OCI-LY1 (cell line): ENCODE measurements around the gene RAD51B.

Experiments
- H2AFZ ChIP-seq: fragments of 200-600 bp; sonication (generic), shearing (Covaris generic); 2 replicates; pipeline ENCODE4 v1.6.0; 2014; ENCODE audit warnings: antibody characterized with exemption, mild to moderate bottlenecking, low read length
- H3F3A ChIP-seq: fragments of 200-600 bp; sonication (generic), shearing (Covaris generic); 2 replicates; pipeline ENCODE4 v1.6.0; 2014; ENCODE audit warnings: mild to moderate bottlenecking, antibody characterized with exemption, low read length, moderate library complexity; ENCODE audit not compliant: insufficient read depth
- H3K27ac ChIP-seq: fragments of 200-600 bp; sonication (generic); 2 replicates; pipeline ENCODE4 v1.5.1; 2014; ENCODE audit warnings: low read length, mixed run types, mild to moderate bottlenecking, low read depth; ENCODE audit not compliant: poor library complexity, severe bottlenecking
- H3K27me3 ChIP-seq: fragments of 200-600 bp; sonication (generic); 2 replicates; pipeline ENCODE4 v1.6.0; 2014; ENCODE audit warnings: antibody characterized with exemption, mild to moderate bottlenecking, low read length, moderate library complexity; ENCODE audit not compliant: insufficient read depth
- H3K36me3 ChIP-seq: fragments of 200-600 bp; sonication (generic); 2 replicates; pipeline ENCODE4 v1.6.1; 2014; ENCODE audit warnings: mild to moderate bottlenecking, antibody characterized with exemption, low read length, moderate library complexity, mixed read lengths; ENCODE audit not compliant: insufficient read depth
- H3K4me1 ChIP-seq: fragments of 200-600 bp; sonication (generic); 2 replicates; pipeline ENCODE4 v1.5.1; 2014; ENCODE audit warnings: mild to moderate bottlenecking, low read length, moderate library complexity; ENCODE audit not compliant: insufficient read depth, severe bottlenecking
- H3K4me2 ChIP-seq: fragments of 200-600 bp; sonication (generic), shearing (Covaris generic); 2 replicates; pipeline ENCODE4 v1.6.1; 2014; ENCODE audit warnings: low read length
- H3K4me3 ChIP-seq: fragments of 200-600 bp; sonication (generic); 2 replicates; pipeline ENCODE4 v1.5.1; 2014; ENCODE audit warnings: low read length, low read depth, mild to moderate bottlenecking, mixed read lengths; ENCODE audit not compliant: poor library complexity, severe bottlenecking
- H3K79me2 ChIP-seq: fragments of 200-600 bp; shearing (Covaris generic); 2 replicates; pipeline ENCODE4 v1.6.1; 2016; ENCODE audit warnings: mixed run types, low read length, mixed read lengths; ENCODE audit not compliant: insufficient read depth
- H3K9ac ChIP-seq: fragments of 200-600 bp; sonication (generic), shearing (Covaris generic); 2 replicates; pipeline ENCODE4 v1.6.1; 2014; ENCODE audit warnings: mild to moderate bottlenecking, low read length, mixed read lengths
- H3K9me2 ChIP-seq: fragments of 200-600 bp; sonication (generic), shearing (Covaris generic); 2 replicates; pipeline ENCODE4 v1.6.1; 2014; ENCODE audit warnings: low read depth, mild to moderate bottlenecking, low read length, mixed read lengths
- H3K9me3 ChIP-seq: fragments of 200-600 bp; shearing (Covaris generic); 2 replicates; pipeline ENCODE4 v1.6.1; 2014; ENCODE audit warnings: low read length, mixed read lengths
- H4K20me1 ChIP-seq: fragments of 200-600 bp; sonication (generic), shearing (Covaris generic); 2 replicates; pipeline ENCODE4 v1.6.0; 2016; ENCODE audit warnings: mild to moderate bottlenecking, low read length; ENCODE audit not compliant: insufficient read depth
- CTCF ChIP-seq: fragments of 200-600 bp; sonication (generic), shearing (Covaris generic); IDR thresholded peaks from 2 replicates; pipeline ENCODE4 v1.5.1; 2017; ENCODE audit warnings: mild to moderate bottlenecking, antibody characterized with exemption, low read length, moderate library complexity, mixed read lengths
- EZH2 ChIP-seq: fragments of 200-600 bp; sonication (generic), shearing (Covaris generic); IDR thresholded peaks from 2 replicates; pipeline ENCODE4 v1.8.0; 2017; ENCODE audit warnings: borderline replicate concordance, mixed run types, mild to moderate bottlenecking, antibody characterized with exemption, low read length, moderate library complexity, mixed read lengths

Gene RAD51B

GRCh38 chr14:68513838-68514607, 694.4 kb downstream of the RAD51B start:
- Histone ChIP-seq H3K4me1 (peaks cover 15% of the 10 kb centered on the region), H3K27ac (peak overlapping the region; percentile 45), H3F3A (no peaks in the 10 kb centered on the region), H3K9ac (no peak overlapping the region), H3K27me3 (no peaks in the 10 kb centered on the region), H3K79me2 (no peaks in the 10 kb centered on the region), H2AFZ (peak overlapping the region; percentile 78), H3K4me2 (peak overlapping the region; percentile 38), H3K9me2 (no peaks in the 10 kb centered on the region), H4K20me1 (no peaks in the 10 kb centered on the region), H3K4me3 (no peak overlapping the region), H3K36me3 (no peaks in the 10 kb centered on the region), H3K9me3 (no peaks in the 10 kb centered on the region)
- no peak for TF ChIP-seq CTCF
- no peak for TF ChIP-seq EZH2

- peaks cover 15% of the 10 kb centered on the region for H3K4me1 ChIP-seq
- no peaks in the 10 kb centered on the region for H3K9me3 ChIP-seq
- H3K9ac ChIP-seq: no peak overlapping the region
- no peaks in the 10 kb centered on the region for H3K36me3 ChIP-seq
- no peak overlapping the region for H2AFZ ChIP-seq
- no peaks in the 10 kb centered on the region for H3F3A ChIP-seq
- H3K4me2 ChIP-seq: no peak overlapping the region
- H3K27ac ChIP-seq: no peak overlapping the region
- no peaks in the 10 kb centered on the region for H4K20me1 ChIP-seq
- TF ChIP-seq CTCF (no peak), EZH2 (no peak)
- no peak overlapping the region for H3K4me3 ChIP-seq
- no peaks in the 10 kb centered on the region for H3K79me2 ChIP-seq
- H3K27me3 ChIP-seq: no peaks in the 10 kb centered on the region
- H3K9me2 ChIP-seq: no peaks in the 10 kb centered on the region
These were observed 695.1 kb downstream of the RAD51B start for GRCh38 chr14:68514608-68515194.

- H3K36me3 ChIP-seq: no peaks in the 10 kb centered on the region
- H3F3A ChIP-seq: no peaks in the 10 kb centered on the region
- H3K9me2 ChIP-seq: no peaks in the 10 kb centered on the region
- no peak overlapping the region for H3K9ac ChIP-seq
- H3K9me3 ChIP-seq: no peaks in the 10 kb centered on the region
- no peaks in the 10 kb centered on the region for H3K79me2 ChIP-seq
- no peak overlapping the region for H2AFZ ChIP-seq
- peaks cover 15% of the 10 kb centered on the region for H3K4me1 ChIP-seq
- TF ChIP-seq EZH2 (no peak), CTCF (no peak)
- H3K4me2 ChIP-seq: no peak overlapping the region
- no peak overlapping the region for H3K4me3 ChIP-seq
- no peak overlapping the region for H3K27ac ChIP-seq
- no peaks in the 10 kb centered on the region for H3K27me3 ChIP-seq
- no peaks in the 10 kb centered on the region for H4K20me1 ChIP-seq
These were observed 696.8 kb downstream of the RAD51B start for GRCh38 chr14:68516342-68516741.
